DOHH2 (cell line): Measurements from ENCODE around the gene RNF215.

ENCODE experiments used
- H3F3A ChIP-seq: fragments of 200-600 bp; sonication (generic), shearing (Covaris generic); 2 replicates; pipeline ENCODE4 v1.6.0; 2016; ENCODE audit warnings: antibody characterized with exemption, mild to moderate bottlenecking; ENCODE audit not compliant: control insufficient read depth, insufficient read depth
- H3K27ac ChIP-seq: fragments of 200-600 bp; sonication (generic); 2 replicates; pipeline ENCODE4 v1.5.1; 2014; ENCODE audit warnings: low read depth, mild to moderate bottlenecking, low read length, moderate library complexity
- H3K27me3 ChIP-seq: fragments of 200-600 bp; sonication (generic); 2 replicates; pipeline ENCODE4 v1.6.1; 2014; ENCODE audit warnings: mild to moderate bottlenecking, low read length, mixed read lengths; ENCODE audit not compliant: control insufficient read depth
- H3K36me3 ChIP-seq: fragments of 200-600 bp; sonication (generic); 2 replicates; pipeline ENCODE4 v1.6.1; 2014; ENCODE audit warnings: mild to moderate bottlenecking, low read length, moderate library complexity, mixed read lengths; ENCODE audit not compliant: control insufficient read depth
- H3K4me1 ChIP-seq: fragments of 200-600 bp; sonication (generic); 2 replicates; pipeline ENCODE4 v1.6.1; 2014; ENCODE audit warnings: mild to moderate bottlenecking, low read length, mixed read lengths; ENCODE audit not compliant: control insufficient read depth
- H3K4me2 ChIP-seq: fragments of 200-600 bp; sonication (generic); 2 replicates; pipeline ENCODE4 v1.6.0; 2014; ENCODE audit warnings: mild to moderate bottlenecking, low read length, moderate library complexity
- H3K4me3 ChIP-seq: fragments of 200-600 bp; sonication (generic); 2 replicates; pipeline ENCODE4 v1.5.1; 2014; ENCODE audit warnings: mild to moderate bottlenecking, low read length, mixed read lengths
- H3K79me2 ChIP-seq: fragments of 200-600 bp; sonication (generic); 2 replicates; pipeline ENCODE4 v1.6.1; 2014; ENCODE audit warnings: mild to moderate bottlenecking, low read length, mixed read lengths; ENCODE audit not compliant: control insufficient read depth
- H3K9me2 ChIP-seq: fragments of 200-600 bp; sonication (generic); replicated peaks from 2 replicates; pipeline ENCODE4 v1.6.1; 2014; ENCODE audit warnings: mild to moderate bottlenecking, low read length, mixed read lengths; ENCODE audit not compliant: control insufficient read depth
- H3K9me3 ChIP-seq: fragments of 200-600 bp; sonication (generic); 2 replicates; pipeline ENCODE4 v1.6.1; 2014; ENCODE audit warnings: antibody characterized with exemption, low read length, mixed read lengths; ENCODE audit not compliant: control insufficient read depth, insufficient read depth
- H4K20me1 ChIP-seq: fragments of 200-600 bp; sonication (generic); 2 replicates; pipeline ENCODE4 v1.6.0; 2014; ENCODE audit warnings: low read depth, mild to moderate bottlenecking, antibody characterized with exemption, low read length, moderate library complexity; ENCODE audit not compliant: control insufficient read depth, insufficient read depth
- EZH2phosphoT487 ChIP-seq: fragments of 200-600 bp; sonication (generic); IDR thresholded peaks from 2 replicates; pipeline ENCODE4 v1.6.1; 2017; ENCODE audit warnings: borderline replicate concordance, mild to moderate bottlenecking, antibody characterized with exemption, low read length, moderate library complexity, mixed read lengths
- TF ChIP-seq, protein P1 (sequence below): fragments of 200-600 bp; sonication (generic); IDR thresholded peaks from one replicate; pipeline ENCODE4 v1.5.1; 2014; ENCODE audit warnings: antibody characterized with exemption, mild to moderate bottlenecking, low read depth, low read length; ENCODE audit not compliant: poor library complexity, severe bottlenecking

Gene RNF215

GRCh38 chr22:30371981-30372380 is 15.2 kb downstream of the RNF215 start:
- Histone ChIP-seq H3K4me1 (no peaks in the 10 kb centered on the region), H3K9me2 (no peaks in the 10 kb centered on the region), H3K27me3 (no peaks in the 10 kb centered on the region), H3K9me3 (no peaks in the 10 kb centered on the region), H3K27ac (no peak overlapping the region), H3K36me3 (no peaks in the 10 kb centered on the region), H3F3A (no peaks in the 10 kb centered on the region), H3K4me2 (no peak overlapping the region), H3K4me3 (no peak overlapping the region), H3K79me2 (no peaks in the 10 kb centered on the region), H4K20me1 (no peaks in the 10 kb centered on the region)
- no peak for TF ChIP-seq EZH2phosphoT487
- TF ChIP-seq, protein P1, sequence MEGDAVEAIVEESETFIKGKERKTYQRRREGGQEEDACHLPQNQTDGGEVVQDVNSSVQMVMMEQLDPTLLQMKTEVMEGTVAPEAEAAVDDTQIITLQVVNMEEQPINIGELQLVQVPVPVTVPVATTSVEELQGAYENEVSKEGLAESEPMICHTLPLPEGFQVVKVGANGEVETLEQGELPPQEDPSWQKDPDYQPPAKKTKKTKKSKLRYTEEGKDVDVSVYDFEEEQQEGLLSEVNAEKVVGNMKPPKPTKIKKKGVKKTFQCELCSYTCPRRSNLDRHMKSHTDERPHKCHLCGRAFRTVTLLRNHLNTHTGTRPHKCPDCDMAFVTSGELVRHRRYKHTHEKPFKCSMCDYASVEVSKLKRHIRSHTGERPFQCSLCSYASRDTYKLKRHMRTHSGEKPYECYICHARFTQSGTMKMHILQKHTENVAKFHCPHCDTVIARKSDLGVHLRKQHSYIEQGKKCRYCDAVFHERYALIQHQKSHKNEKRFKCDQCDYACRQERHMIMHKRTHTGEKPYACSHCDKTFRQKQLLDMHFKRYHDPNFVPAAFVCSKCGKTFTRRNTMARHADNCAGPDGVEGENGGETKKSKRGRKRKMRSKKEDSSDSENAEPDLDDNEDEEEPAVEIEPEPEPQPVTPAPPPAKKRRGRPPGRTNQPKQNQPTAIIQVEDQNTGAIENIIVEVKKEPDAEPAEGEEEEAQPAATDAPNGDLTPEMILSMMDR: no peak

- H3K4me3 ChIP-seq: no peak overlapping the region
- no peaks in the 10 kb centered on the region for H3F3A ChIP-seq
- no peaks in the 10 kb centered on the region for H3K36me3 ChIP-seq
- no peaks in the 10 kb centered on the region for H3K9me2 ChIP-seq
- H3K79me2 ChIP-seq: no peaks in the 10 kb centered on the region
- no peaks in the 10 kb centered on the region for H4K20me1 ChIP-seq
- H3K4me1 ChIP-seq: no peaks in the 10 kb centered on the region
- no peaks in the 10 kb centered on the region for H3K9me3 ChIP-seq
- no peak overlapping the region for H3K27ac ChIP-seq
- TF ChIP-seq, protein P1: no peak
- H3K27me3 ChIP-seq: no peaks in the 10 kb centered on the region
- H3K4me2 ChIP-seq: no peak overlapping the region
Measured at GRCh38 chr22:30371321-30371720, 15.9 kb downstream of the RNF215 start.

GRCh38 chr22:30370641-30371230 is 16.5 kb downstream of the RNF215 start:
- Histone ChIP-seq H3K79me2 (no peaks in the 10 kb centered on the region), H3F3A (no peaks in the 10 kb centered on the region), H3K4me3 (no peak overlapping the region), H3K27me3 (no peaks in the 10 kb centered on the region), H4K20me1 (no peaks in the 10 kb centered on the region), H3K4me1 (no peaks in the 10 kb centered on the region), H3K9me2 (no peaks in the 10 kb centered on the region), H3K4me2 (no peak overlapping the region), H3K36me3 (no peaks in the 10 kb centered on the region), H3K27ac (no peak overlapping the region), H3K9me3 (no peaks in the 10 kb centered on the region)
- TF ChIP-seq, protein P1: no peak
- no peak for TF ChIP-seq EZH2phosphoT487
